ENCODE data around the gene CALML4.
A peak's percentile ranks its signal among the peaks of the same experiment; 100 is the strongest.
"Not testable (repeated sequence)": the region's sequence is repeated elsewhere in the genome, so short reads cannot be mapped to it uniquely, and the experiment has no call there.

CALML4 gene

DNA sequence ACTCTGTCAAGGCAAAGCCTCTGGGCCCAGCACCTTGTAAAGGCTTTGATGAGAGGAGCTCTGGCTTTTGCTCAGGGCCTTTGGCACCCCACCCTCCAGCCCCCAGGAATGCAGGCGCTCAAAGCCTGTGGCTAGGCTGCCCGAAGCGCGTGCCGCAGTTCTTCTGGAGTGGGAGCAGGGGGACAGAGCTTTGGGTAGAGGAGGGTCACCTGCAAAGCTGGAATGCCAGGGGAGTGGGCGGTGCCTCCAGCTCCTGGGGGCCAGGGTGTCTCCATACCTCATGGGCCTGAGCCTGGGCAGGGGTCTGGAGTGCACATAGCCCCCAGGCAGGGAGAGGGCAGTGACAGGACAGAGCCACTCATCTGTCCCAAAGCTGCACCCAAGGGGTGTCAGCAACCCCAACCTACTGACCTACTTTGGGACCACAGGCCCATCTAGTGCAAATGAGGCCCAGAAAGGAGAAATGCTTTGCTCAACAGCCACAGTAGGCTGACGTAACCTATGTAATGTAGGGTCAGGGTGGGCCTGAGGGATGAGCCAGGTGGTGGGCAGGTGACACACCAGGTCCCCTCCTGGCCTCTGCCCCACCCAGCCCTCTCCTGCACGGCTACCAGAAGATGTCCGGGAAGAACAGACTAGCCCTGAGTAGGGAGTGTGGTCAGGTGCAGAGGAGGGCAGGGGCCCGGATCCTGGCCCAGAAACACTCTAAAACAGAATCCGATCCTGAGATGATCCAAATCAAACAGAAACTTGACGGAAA is 2.2 kb upstream of the CALML4 start:
- ATAC-seq: no peak

GRCh38 chr15:68206711-68207151 is 1.6 kb upstream of the CALML4 start:
- no peak for ATAC-seq

GRCh38 chr15:68205954-68206539 is 915 bp upstream of the CALML4 start:
- no peak for ATAC-seq

GRCh38 chr15:68205558-68205944 is 419 bp upstream of the CALML4 start:
- no peak for ATAC-seq

DNA sequence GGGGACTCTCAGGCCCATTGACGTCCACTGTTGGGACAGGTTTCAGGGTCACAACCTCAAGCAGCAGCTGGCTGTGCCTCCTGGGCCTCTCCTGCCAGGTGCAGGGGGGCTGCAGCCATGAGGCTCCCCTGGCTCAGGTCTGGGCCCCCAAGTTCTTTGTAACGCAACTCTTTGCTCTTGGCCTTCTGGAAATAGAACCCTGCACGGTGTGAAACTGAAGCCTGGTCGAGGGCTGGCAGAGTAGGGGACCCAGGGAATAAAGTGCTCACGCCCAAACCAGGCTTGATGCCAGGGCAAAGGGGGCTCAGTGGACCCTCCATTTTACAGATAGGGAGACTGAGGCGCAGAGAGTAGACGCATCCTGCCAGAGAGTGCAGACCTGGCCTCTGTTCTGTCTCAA is 771 bp downstream of the CALML4 start:
- no peak for ATAC-seq

DNA sequence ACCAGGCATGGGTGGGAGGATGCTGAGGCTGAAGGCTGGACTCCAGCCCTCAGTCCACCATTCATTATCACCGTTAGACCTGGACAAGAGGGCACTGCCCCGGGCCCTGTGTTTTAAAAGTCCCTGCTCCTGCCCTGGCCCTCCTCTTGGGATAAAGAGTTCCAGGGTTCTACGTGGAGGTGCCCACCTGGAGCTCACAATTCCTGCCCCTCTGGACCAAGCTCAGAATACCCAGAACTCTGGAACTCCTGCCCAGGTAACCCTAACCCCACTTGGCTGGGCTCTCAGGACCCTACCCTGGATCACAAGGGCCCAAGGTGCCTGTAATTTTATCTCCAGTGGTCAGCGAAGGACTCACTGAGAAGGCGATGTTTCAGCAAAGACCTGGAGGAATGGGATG is 1.2 kb downstream of the CALML4 start:
- no peak for ATAC-seq

GRCh38 chr15:68203486-68203885 is 1.6 kb downstream of the CALML4 start:
- ATAC-seq: no peak

- ATAC-seq: not testable (repeated sequence)
Measured at GRCh38 chr15:68202994-68203393, 2.1 kb downstream of the CALML4 start.

DNA sequence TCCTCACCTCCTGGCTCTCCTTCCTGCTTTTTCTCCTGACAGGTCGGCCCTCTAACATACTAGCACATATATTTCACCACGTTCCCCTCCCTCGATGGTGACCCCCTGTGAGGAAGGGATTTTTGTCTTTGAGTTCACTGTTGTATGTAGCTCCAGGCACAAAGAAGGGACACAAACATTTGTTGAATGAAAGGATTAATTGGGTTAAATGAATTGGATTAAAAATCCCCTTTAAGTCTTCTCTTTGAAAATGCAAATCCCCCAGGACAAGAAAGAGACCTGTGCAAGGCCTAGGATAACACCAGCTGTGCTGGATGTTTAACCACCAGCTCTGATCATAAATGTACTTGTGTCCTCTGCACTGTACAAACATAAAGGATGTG is 3.3 kb downstream of the CALML4 start:
- ATAC-seq: no peak

DNA sequence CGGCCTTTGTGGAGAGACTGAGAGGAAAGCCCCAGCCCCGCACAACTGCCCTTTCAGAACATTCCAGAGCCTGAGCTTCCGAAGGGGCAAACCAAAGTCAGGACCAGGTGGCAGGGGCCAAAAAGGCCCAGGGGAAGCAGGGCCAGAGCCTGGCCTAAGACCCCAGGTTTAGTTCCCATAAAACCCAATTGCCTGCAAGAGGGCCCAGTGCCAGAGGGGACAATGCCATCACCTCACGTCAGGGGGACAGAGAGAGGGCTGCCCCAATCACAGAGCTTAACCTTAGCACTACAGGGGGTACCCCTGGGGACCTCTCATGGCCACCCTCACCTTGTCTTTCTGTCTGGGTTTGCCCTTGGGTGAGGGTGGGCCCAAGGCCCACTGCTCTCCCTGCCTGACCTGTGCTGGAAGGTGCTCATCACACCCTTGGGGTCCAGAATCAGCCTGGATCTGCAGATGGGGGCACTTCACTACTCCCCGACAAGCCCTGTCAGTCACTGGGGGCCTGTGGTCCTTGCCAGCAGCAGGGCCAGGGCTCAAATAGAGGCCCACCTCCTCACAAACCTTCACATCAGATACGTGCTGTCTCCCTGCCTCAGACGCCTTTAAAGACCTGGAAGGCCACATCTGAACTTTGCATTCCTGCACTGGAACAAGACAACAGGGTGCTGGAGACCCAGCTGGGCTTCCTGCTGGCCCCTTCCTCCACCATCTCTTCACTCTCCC is 3.8 kb downstream of the CALML4 start:
- ATAC-seq: no peak

GRCh38 chr15:68200016-68200861 is 4.9 kb downstream of the CALML4 start:
- no peak for ATAC-seq

DNA sequence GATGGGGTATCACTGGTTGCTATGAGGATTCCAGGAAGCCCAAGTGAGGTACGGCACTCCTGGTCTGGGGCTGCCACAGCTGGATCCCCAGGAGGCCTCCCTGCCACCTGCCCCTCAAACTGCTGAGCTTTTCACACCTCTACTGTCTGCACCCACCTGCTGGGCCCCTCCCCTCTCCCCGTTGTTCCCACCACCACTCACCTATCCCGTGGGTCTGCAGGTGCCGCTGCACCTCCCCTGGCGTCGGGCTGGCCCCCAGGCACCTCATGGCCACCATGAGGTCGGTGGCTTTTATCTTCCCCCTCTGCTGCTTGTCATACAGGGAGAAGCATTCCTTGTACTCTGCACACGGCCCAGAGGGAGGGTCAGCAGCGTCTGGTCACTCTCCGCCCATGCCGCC is 5.8 kb downstream of the CALML4 start:
- no peak for ATAC-seq

DNA sequence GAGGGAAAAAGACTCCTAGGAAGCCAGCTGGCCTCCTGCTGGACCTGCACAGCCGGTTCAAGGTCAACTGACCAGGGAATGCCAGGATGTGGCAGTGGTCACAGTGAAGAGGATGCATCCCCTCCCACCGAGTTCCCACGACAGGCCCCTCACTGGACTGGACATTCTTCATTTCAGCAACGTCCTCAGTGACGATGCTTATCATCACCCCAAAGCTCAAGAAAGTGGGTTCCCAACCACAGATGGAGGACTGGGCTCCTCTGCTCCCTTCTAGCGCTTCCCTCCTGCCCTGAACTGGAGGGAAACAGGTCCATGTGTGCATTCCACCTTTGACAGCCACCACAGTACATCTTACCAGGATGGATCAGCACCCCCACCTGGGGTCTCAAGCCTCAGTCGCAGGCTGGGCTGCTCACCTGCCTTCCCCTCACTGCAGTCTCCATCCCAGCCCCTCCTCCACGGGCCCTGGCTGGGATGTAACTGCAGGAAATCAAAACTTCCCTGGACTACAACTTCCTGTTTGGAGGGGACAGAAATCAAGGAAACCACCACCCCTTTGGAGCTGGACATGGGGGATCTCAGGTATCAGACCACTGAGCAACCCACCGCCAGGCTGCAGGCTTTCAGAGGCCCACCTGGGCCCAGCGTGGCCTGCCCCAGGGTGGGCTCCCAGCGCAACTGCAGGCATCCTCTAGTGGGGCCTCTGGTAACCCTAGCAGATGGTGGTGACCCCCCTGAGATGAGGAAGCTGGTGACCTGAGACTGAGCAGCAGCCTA is 7.3 kb downstream of the CALML4 start:
- no peak for ATAC-seq

DNA sequence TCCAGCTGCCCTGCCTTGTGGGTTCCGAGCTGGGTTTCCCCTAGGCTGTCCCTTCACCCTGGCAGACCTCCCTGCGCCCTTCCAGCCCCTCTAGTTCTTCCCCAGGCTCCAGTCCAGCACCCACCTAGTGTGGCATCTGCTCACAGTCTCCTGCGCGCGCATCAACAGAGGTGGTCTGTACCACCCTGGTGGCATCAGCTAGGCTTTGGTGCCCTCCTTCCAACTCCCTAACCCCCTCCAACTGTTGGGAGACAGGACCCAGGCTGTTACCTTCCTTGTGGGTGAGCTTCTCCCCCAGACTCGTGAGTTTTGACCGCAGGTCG is 8.0 kb downstream of the CALML4 start:
- ATAC-seq: no peak

DNA sequence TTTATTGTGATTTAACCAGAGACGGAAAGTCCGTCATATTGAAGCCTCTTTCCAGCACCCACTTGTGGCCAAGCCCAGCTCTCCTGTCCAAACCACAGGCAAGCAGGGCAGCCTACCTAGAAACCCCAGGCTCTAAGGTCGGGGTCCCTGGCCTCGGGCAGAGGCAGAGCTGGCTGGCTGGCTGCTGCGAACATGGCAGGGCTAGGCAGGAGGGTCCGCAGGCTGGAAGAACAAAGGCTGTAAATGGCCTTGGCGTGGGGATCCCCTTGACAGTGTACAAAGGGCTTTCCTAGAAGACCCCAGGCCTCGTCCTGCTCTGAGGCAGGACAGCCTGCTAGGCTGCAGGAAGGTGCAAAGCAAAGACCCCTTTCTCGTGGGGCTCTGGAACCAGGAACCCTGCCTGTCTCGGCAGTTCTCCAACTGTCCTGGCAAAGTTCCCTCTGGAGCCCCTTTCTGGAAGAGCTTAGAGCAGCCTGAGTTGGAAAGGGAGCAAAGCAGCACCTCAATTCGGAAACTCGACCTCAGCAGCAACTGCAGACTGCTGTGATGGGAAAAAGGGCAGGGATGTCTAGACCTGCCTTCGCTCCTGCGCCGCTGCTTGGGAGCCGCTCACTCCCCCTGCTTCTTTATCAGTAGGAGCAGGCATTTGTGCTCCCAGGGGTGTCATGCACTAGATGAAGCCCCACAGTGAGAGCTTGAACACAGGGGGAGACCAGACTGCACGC is 8.5 kb downstream of the CALML4 start:
- ATAC-seq: no peak

DNA sequence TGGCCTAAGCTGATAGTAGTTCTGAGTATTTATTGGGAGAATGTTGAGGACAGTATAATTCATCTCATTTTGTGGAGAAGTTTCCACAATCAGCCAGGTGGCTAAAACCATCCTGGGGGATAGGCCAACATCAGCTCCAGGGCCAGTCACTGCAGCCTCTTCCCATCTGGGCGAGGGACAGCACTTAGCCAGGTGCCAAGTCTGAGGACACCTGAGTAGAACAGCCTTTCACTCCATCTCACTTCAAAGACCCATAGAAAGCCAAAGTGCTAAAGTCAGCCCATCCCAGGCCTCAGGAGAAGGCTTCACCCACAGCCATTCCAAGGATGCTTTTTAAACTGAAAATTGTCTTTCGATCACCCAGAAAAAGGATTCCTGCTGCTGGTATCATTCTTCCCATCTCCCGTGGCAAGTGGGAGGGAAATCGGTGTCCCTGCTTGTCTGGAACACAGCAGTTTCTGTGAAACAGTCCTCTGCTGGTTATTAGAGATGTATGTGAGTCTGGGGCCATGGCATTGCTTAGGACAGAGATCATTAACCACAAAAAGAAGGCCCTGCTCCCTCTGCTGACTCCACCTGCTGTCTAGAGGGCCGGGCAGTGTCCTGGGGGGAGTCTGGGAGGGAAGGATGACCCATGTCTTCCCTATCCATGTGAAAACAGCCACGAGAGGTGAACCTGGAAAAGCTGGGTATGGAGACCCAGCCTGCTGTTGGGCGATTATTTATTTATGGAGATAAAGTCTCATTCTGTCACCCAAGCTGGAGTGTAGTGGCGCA is 9.6 kb downstream of the CALML4 start:
- no peak for ATAC-seq

- ATAC-seq: peak in 1 of 2 donors; percentile 13
Measured at GRCh38 chr15:68192804-68193486, 12.2 kb downstream of the CALML4 start.

DNA sequence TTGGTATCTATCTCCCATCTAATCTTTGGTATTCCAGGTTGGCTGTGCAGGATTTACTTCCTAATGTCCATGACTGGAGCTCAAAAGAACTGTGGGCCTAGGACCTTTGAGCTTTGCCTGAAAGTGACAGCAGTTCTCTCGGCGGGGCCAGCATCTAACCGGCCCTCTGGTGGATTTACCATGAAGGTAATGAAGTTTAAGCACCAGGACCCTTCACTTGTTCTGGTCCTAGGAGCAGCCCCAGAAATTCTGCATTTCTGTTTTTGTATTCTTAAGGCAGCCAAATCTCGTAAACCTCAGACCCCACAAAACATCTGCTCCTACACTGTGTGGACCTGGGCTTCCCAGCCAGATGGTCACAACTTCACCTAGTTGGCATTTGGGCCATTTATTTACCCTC is 13.0 kb downstream of the CALML4 start:
- no peak for ATAC-seq

GRCh38 chr15:68191555-68191954 is 13.6 kb downstream of the CALML4 start:
- ATAC-seq: no peak

DNA sequence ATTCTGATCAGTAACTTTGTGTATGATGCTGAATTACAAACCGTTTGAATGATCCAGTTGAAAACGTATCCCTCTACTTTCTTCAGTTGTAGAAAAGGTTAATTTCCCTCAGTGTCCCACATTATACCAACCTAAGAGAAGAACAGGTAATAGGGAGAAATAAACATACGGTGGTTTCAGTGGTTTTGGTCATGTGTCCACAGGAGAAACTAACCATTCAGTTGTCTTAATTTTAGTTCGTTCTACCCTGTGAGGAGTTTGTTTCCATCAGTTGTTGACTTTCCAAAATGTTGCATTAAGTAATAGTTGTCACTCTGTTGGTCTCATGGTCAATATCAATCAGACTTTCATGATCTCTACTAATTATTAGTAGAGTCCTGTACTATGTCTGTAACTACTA is 15.1 kb downstream of the CALML4 start:
- ATAC-seq: no peak
